Activated CD4-positive, alpha-beta T cell treated with anti-CD3 and anti-CD28 coated beads, Interleukin-2, amount 10 ng/mL, durations not matched to agents 7 days and 5 days (primary cell): ENCODE measurements around the gene RESF1. TPM values are rescaled to one million over a fixed set of nuclear protein-coding genes. Genes with fewer than 3 reads are reported as not detected.

Experiments used
- CTCF ChIA-PET: fragments of 350-600 bp; sonication (Branson Sonifier 250); formaldehyde crosslinking; loops from one replicate; lab custom pipeline; 2021; ENCODE audit warnings: antibody characterized with exemption; lab: Charles Lee
- POLR2A ChIA-PET: fragments of 350-600 bp; sonication (Branson Sonifier 250); formaldehyde crosslinking; loops from one replicate; lab custom pipeline; 2021; ENCODE audit warnings: antibody characterized with exemption; lab: Charles Lee
- DNase-seq: peaks from one replicate; pipeline ENCODE4 v3.0.0-alpha.2; 2020
- H3K27ac Mint-ChIP-seq: one replicate; pipeline ENCODE4 v1.8.0; 2021; ENCODE audit warnings: mild to moderate bottlenecking, moderate library complexity, mixed read lengths
- H3K27me3 Mint-ChIP-seq: one replicate; pipeline ENCODE4 v1.8.0; 2021; ENCODE audit warnings: mixed read lengths
- H3K36me3 Mint-ChIP-seq: one replicate; pipeline ENCODE4 v1.8.0; 2021; ENCODE audit warnings: low read depth, mixed read lengths
- H3K4me1 Mint-ChIP-seq: one replicate; pipeline ENCODE4 v1.8.0; 2021; ENCODE audit warnings: mixed read lengths
- H3K4me3 Mint-ChIP-seq: one replicate; pipeline ENCODE4 v1.8.0; 2021; ENCODE audit warnings: mild to moderate bottlenecking, moderate library complexity, mixed read lengths
- H3K9me3 Mint-ChIP-seq: one replicate; pipeline ENCODE4 v1.8.0; 2021; ENCODE audit warnings: mixed read lengths
- total RNA-seq, 2 experiments: library from RNA; stranded (reverse); gene quantifications; one replicate each; pipeline ENCODE4 v1.2.3, GENCODE V29; 2021

Gene RESF1
- total RNA-seq, 2 experiments from 2014 or later = 137 to 183 TPM

GRCh38 chr12:32002848-32003493, 43.8 kb downstream of the RESF1 start:
- no peak overlapping the region for H3K27ac Mint-ChIP-seq
- H3K4me3 Mint-ChIP-seq = no peak overlapping the region
- DNase-seq = no peak
- H3K36me3 Mint-ChIP-seq = peaks cover 37% of the 10 kb centered on the region
- POLR2A ChIA-PET = no interaction called here
- H3K4me1 Mint-ChIP-seq = no peaks in the 10 kb centered on the region
- H3K27me3 Mint-ChIP-seq = no peaks in the 10 kb centered on the region
- peaks cover 3% of the 10 kb centered on the region for H3K9me3 Mint-ChIP-seq
- CTCF ChIA-PET = interaction anchor here (1.4 kb wide), 1 partner anchor 9 kb away, joined by 3 read pairs; no protein-coding TSS in a partner anchor

GRCh38 chr12:32003654-32004053, 44.4 kb downstream of the RESF1 start:
- no peaks in the 10 kb centered on the region for H3K4me1 Mint-ChIP-seq
- no peaks in the 10 kb centered on the region for H3K27me3 Mint-ChIP-seq
- H3K4me3 Mint-ChIP-seq = no peak overlapping the region
- peaks cover 32% of the 10 kb centered on the region for H3K36me3 Mint-ChIP-seq
- H3K9me3 Mint-ChIP-seq = peaks cover 3% of the 10 kb centered on the region
- no peak overlapping the region for H3K27ac Mint-ChIP-seq
- DNase-seq = no peak
- ChIA-PET POLR2A (no interaction called here), CTCF (interaction anchor here (1.0 to 1.4 kb wide), 2 partner anchors 10 to 12 kb away, joined by 3 read pairs; no protein-coding TSS in a partner anchor)

- no peak for DNase-seq
- H3K4me3 Mint-ChIP-seq = no peak overlapping the region
- ChIA-PET CTCF (interaction anchor here (0.7 kb wide), 1 partner anchor 198 kb away, joined by 3 read pairs; no protein-coding TSS in a partner anchor), POLR2A (no interaction called here)
- H3K4me1 Mint-ChIP-seq = no peaks in the 10 kb centered on the region
- H3K9me3 Mint-ChIP-seq = peaks cover 3% of the 10 kb centered on the region
- H3K27ac Mint-ChIP-seq = no peak overlapping the region
- no peaks in the 10 kb centered on the region for H3K27me3 Mint-ChIP-seq
- peaks cover 14% of the 10 kb centered on the region for H3K36me3 Mint-ChIP-seq
Measured at GRCh38 chr12:32005496-32006125, 46.4 kb downstream of the RESF1 start.

Other genes with a start within 250 kb of the RESF1 start
- gene AMN1, start 230.4 kb upstream of the RESF1 start, total RNA-seq = 1 to 10 TPM; 6.1 to 6.6 TPM
- gene BICD1, start 147.4 kb downstream of the RESF1 start, total RNA-seq = 10 to 100 TPM; 20.2 to 22.4 TPM